GM12892 (cell line): ENCODE results near the gene INSYN2B.

Experiments used
- POLR2A ChIP-seq: IDR thresholded peaks from 2 replicates; pipeline ENCODE4 v1.6.1; 2011; ENCODE audit warnings: low read depth, low read length, control low read depth
- POLR2AphosphoS5 ChIP-seq: IDR thresholded peaks from 2 replicates; pipeline ENCODE4 v1.6.1; 2011; ENCODE audit warnings: low read depth, low read length, control low read depth
- TAF1 ChIP-seq: IDR thresholded peaks from 2 replicates; pipeline ENCODE4 v1.6.1; 2011; ENCODE audit warnings: low read depth, mild to moderate bottlenecking, control low read depth, low read length, borderline replicate concordance

GRCh38 chr5:169901896-169902295 is 78.4 kb downstream of the INSYN2B start:
- TF ChIP-seq POLR2AphosphoS5 (no peak), POLR2A (no peak), TAF1 (no peak)
